SW 1271 (cell line): Measurements from ENCODE around the gene OCA2.

ENCODE experiments used
- DNase-seq, 2 experiments: peaks; one replicate each; lab custom pipeline; 2025; lab: John Stamatoyannopoulos, UW

Gene OCA2

GRCh38 chr15:28104326-28104725 lies 5.2 kb upstream of the OCA2 start:
- DNase-seq: no peak

- no peak for DNase-seq
These were observed 4.7 kb upstream of the OCA2 start for GRCh38 chr15:28103831-28104230.

GRCh38 chr15:28101983-28102441 lies 2.9 kb upstream of the OCA2 start:
- DNase-seq: no peak

GRCh38 chr15:28101201-28101600 lies 2.1 kb upstream of the OCA2 start:
- no peak for DNase-seq

- no peak for DNase-seq
These were observed 1.5 kb upstream of the OCA2 start for GRCh38 chr15:28100516-28101195.

- no peak for DNase-seq
These were observed 533 bp upstream of the OCA2 start for GRCh38 chr15:28099555-28100140.

- no peak for DNase-seq
These were observed 752 bp downstream of the OCA2 start for GRCh38 chr15:28098360-28098765.

GRCh38 chr15:28097656-28098359 lies 1.3 kb downstream of the OCA2 start:
- no peak for DNase-seq

GRCh38 chr15:28096670-28097431 lies 2.3 kb downstream of the OCA2 start:
- no peak for DNase-seq

GRCh38 chr15:28096411-28096669 lies 2.8 kb downstream of the OCA2 start:
- no peak for DNase-seq

- no peak for DNase-seq
These were observed 4.2 kb downstream of the OCA2 start for GRCh38 chr15:28094732-28095521.

- DNase-seq: no peak
These were observed 5.2 kb downstream of the OCA2 start for GRCh38 chr15:28093752-28094535.

GRCh38 chr15:28091313-28091712 lies 7.8 kb downstream of the OCA2 start:
- DNase-seq: no peak

GRCh38 chr15:28086175-28086703 lies 12.9 kb downstream of the OCA2 start:
- DNase-seq: peak in 1 of 2 experiments; percentile 36

- DNase-seq: no peak
These were observed 13.5 kb downstream of the OCA2 start for GRCh38 chr15:28085489-28086174.

- no peak for DNase-seq
These were observed 14.6 kb downstream of the OCA2 start for GRCh38 chr15:28084547-28084946.

- no peak for DNase-seq
These were observed 16.0 kb downstream of the OCA2 start for GRCh38 chr15:28082891-28083684.

- DNase-seq: no peak
These were observed 17.5 kb downstream of the OCA2 start for GRCh38 chr15:28081594-28081993.

GRCh38 chr15:28080386-28080785 lies 18.7 kb downstream of the OCA2 start:
- DNase-seq: no peak
